GM12801 (cell line): Measurements from ENCODE around the gene KRTAP10-12.
"Not testable (repeated sequence)": the region's sequence is repeated elsewhere in the genome, so short reads cannot be mapped to it uniquely, and the experiment has no call there.

Source experiments
- TF ChIP-seq, protein P1 (sequence below): IDR thresholded peaks from one replicate; pipeline ENCODE4 v1.5.1; 2011; ENCODE audit warnings: control low read depth; ENCODE audit not compliant: insufficient read length; ENCODE audit errors: extremely low read depth

Gene KRTAP10-12, protein sequence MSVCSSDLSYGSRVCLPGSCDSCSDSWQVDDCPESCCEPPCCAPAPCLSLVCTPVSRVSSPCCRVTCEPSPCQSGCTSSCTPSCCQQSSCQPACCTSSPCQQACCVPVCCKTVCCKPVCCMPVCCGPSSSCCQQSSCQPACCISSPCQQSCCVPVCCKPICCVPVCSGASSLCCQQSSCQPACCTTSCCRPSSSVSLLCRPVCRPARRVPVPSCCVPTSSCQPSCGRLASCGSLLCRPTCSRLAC

DNA sequence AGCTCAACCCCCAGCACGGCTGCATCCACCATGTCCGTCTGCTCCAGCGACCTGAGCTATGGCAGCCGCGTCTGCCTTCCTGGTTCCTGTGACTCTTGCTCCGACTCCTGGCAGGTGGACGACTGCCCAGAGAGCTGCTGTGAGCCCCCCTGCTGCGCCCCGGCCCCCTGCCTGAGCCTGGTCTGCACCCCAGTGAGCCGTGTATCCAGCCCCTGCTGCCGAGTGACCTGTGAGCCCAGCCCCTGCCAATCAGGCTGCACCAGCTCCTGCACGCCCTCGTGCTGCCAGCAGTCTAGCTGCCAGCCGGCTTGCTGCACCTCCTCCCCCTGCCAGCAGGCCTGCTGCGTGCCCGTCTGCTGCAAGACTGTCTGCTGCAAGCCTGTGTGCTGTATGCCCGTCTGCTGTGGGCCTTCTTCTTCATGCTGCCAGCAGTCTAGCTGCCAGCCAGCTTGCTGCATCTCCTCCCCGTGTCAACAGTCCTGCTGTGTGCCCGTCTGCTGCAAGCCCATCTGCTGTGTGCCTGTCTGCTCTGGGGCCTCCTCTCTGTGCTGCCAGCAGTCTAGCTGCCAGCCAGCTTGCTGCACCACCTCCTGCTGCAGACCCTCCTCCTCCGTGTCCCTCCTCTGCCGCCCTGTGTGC lies at the start of gene KRTAP10-12:
Gene KRTAP10-12 (plus strand): TSS at position 1 of the 639 bp plus-strand sequence. CDS start 30 bp downstream, at position 31.
- TF ChIP-seq, protein P1, sequence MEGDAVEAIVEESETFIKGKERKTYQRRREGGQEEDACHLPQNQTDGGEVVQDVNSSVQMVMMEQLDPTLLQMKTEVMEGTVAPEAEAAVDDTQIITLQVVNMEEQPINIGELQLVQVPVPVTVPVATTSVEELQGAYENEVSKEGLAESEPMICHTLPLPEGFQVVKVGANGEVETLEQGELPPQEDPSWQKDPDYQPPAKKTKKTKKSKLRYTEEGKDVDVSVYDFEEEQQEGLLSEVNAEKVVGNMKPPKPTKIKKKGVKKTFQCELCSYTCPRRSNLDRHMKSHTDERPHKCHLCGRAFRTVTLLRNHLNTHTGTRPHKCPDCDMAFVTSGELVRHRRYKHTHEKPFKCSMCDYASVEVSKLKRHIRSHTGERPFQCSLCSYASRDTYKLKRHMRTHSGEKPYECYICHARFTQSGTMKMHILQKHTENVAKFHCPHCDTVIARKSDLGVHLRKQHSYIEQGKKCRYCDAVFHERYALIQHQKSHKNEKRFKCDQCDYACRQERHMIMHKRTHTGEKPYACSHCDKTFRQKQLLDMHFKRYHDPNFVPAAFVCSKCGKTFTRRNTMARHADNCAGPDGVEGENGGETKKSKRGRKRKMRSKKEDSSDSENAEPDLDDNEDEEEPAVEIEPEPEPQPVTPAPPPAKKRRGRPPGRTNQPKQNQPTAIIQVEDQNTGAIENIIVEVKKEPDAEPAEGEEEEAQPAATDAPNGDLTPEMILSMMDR = not testable (repeated sequence)

GRCh38 chr21:44647222-44647552 lies 49.8 kb upstream of the KRTAP10-12 start:
- TF ChIP-seq, protein P1 = no peak

DNA sequence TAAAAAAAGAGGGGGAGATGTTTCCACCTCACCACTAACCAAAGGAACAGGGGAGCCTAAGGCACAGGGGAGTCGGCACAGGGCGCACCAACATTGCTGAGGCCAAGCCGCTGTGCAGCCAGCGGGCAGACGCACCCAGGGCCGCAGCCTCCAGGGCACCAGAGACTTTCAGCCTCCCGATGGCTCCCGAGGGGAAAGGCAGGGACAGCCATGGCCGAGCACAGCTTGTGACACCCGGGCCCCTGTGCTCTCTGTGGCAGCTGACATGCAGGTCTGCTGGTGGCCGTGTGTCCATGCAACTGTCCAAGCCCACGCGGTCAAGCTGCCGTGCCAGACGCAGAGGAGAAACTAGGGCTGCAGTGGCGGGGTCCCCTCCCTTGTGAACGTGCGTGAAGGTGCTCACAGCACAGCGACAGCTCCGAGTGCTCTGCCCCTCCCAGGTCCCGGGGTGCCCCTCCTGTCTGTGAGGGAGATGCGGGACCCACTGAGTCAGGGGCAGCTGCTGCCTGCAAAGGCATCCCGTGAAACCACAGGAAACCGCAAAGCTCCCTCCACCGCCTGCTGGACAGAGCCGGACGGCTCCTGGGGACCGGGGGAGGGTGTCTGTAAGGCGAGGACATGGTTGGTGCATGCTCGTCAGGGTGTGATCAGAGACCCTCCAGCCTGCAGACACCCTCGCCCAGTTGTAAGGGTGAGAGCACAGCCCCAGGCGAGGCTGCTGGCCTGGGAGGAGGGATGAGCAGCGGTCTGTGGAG lies 48.2 kb upstream of the KRTAP10-12 start:
- TF ChIP-seq, protein P1 = no peak

DNA sequence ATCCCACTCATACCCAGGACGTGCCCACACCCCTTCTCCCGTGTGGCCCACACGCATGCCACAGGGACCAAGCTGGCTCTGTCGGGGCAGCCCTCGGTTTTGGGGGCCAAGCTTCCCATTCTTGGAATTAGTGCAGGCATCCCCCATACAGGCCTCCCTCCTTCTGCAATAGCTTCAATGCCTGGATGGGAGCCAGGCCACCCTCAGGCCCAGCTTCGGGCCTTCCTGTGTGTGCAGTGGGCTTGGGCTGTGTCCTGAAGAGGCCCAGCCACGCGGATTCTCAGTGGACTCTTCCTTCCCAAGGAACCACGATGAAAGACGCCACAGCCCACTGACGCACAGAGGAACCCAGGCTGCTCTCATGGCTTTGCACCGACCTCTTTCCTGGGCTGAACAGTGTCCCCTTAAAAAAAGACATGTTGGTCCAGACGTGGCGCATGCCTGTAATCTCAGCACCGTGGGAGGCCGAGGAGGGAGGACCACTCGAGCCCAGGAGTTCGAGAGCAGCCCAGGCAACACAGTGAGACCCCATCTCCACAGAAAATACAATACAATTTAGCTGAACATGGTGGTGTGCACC lies 47.4 kb upstream of the KRTAP10-12 start:
- TF ChIP-seq, protein P1 = no peak

DNA sequence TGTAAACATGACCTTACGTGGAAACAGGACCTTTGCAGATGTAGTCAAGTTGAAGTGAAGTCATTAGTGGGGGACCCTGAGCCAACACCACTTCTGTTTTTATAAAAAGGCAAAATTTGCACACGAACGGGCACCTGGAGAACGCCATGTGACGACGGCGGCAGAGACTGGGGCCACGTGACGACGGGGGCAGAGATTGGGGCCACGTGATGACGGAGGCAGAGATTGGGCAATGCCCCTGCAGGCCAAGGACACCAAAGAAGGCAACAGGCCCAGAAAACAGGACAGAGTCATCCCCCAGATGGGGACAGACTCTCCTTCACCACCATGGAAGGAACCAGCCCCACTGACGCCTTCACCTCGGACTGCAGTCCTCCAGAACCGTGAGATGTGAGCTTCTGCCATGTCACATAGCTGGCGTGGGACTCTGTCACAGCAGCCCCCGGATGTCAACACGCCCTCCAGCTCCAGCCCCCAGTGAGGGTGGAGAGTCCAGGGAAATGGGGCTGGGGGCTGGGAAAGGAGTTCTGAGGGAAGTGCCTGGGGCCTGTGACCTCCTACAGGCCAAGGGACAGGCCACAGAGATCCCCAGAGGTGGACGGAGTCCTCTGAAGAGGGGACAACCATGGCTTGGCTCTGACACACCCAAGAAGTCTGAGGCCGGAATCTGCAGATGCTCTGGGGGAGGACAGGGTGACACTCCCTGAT lies 46.6 kb upstream of the KRTAP10-12 start:
- TF ChIP-seq, protein P1 = no peak

DNA sequence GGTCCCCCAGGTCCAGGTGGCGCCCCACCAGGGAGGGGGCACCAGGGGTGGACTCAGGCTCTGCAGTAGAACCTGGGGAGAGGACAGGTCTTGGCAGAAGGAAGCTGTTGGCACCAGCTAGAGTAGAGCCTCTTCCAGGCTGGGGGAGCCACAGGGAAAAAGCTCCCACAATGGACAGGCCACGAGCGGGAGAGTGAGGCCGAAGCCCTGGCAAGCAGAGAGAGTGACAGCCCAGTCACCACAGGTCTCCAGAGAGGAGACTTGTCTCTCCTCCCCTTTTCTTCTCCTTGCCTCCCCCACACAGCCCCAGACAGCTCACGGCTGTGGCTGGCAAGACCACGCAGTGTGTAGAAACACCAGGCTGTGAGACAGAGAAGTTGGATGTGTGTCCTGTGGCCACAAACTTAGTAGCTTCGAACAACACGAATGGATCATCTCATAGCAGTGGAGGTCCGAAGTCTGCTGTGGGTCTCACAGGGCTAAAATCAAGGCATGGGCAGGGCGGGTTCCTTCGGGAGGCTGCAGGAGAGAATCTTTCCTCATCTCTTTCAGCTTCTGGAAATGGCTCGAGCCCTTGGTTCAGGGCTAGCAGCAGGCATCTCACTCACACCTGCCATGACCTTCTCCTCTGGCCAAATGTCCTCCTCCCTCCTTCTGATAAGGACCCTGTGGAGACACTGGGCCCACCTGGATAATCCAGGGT lies 45.8 kb upstream of the KRTAP10-12 start:
- TF ChIP-seq, protein P1 = no peak
